Ovary (tissue), 9 donors: ENCODE measurements around the gene NCAM1. TPM values are rescaled to one million over a fixed set of nuclear protein-coding genes. Genes with fewer than 3 reads are reported as not detected.

Experiments
- DNase-seq, 5 donors: peaks; one replicate each; pipeline ENCODE4 v3.0.0-alpha.2; 2019 to 2020
- H3K27ac ChIP-seq, 2 donors: fragments of 200-600 bp; one replicate each; pipeline versions ENCODE4 v1.5.1 to v1.8.0; 2019 to 2022
- H3K27me3 ChIP-seq: fragments of 200-600 bp; one replicate; pipeline ENCODE4 v1.8.0; 2022
- H3K36me3 ChIP-seq: fragments of 200-600 bp; sonication (generic); one replicate; pipeline ENCODE4 v1.5.1; 2019
- H3K4me1 ChIP-seq: one replicate; pipeline ENCODE4 v1.8.1; 2013; ENCODE audit warnings: mild to moderate bottlenecking, moderate library complexity; ENCODE audit not compliant: insufficient read depth
- H3K4me3 ChIP-seq: fragments of 200-600 bp; sonication (generic); one replicate; pipeline ENCODE4 v1.5.1; 2017
- H3K9me3 ChIP-seq, 2 donors: fragments of 200-600 bp in 1 of 2; sonication (generic) in 1 of 2; one replicate each; pipeline versions ENCODE4 v1.5.1 to v1.8.1; 2013 to 2019; ENCODE audit warnings: mild to moderate bottlenecking in 1 of 2, moderate library complexity in 1 of 2
- EP300 ChIP-seq: sonication (generic); formaldehyde crosslinking; IDR thresholded peaks from one replicate; pipeline ENCODE4 v1.6.1; 2017; ENCODE audit warnings: antibody characterized with exemption
- POLR2A ChIP-seq: fragments of 450-650 bp; IDR thresholded peaks from one replicate; pipeline ENCODE4 v1.6.1; 2017; ENCODE audit warnings: antibody characterized with exemption, mild to moderate bottlenecking, moderate library complexity
- WGBS, 3 donors: extraction: QIAGEN DNeasy Blood & Tissue Kit in 1 of 3; methylation state at CpG; one replicate each; pipeline versions ENCODE4 v1.1.5 to v1.1.7; 2013 to 2017; 5-methylcytosine and 5-hydroxymethylcytosine counted together
- intact Hi-C, 4 donors: fragments of 100-400 bp; cut with DNase I; formaldehyde crosslinking; loops; one replicate each; pipeline versions ENCODE4 v1.11.0 to v1.15.1; 2022 to 2023
- polyA plus RNA-seq, 2 donors: library from polyadenylated mRNA; stranded (reverse); fragments of 200-250 nt in 1 of 2; fragments of 350-450 nt in 1 of 2; fragmentation: Illumina TruSeq in 1 of 2; extraction: RNeasy Lipid Tissue Mini Kit (QIAGEN cat#74804) in 1 of 2; gene quantifications; one replicate each; pipeline ENCODE4 v1.2.3, GENCODE V29; 2013 to 2014
- total RNA-seq, 7 donors: library from RNA; depleted of rRNA in 2 of 7; stranded (reverse); fragments of >200 nt in 2 of 7; fragmentation: NEBNext Ultra II Directional in 3 of 7; extraction: Animal tissue kit (Norgen Biotek cat#: 25700) in 3 of 7; gene quantifications; one replicate each; pipeline versions ENCODE4 v1.1.0 to v1.2.4, GENCODE V29; 2016 to 2023
- TF ChIP-seq, protein P1 (sequence below), 3 donors: fragments of 450-650 bp in 2 of 3; fragments of 200-600 bp in 1 of 3; IDR thresholded peaks; one replicate each; pipeline versions ENCODE4 v1.5.1 to v1.8.0; 2016 to 2022; ENCODE audit warnings: antibody characterized with exemption in 3 of 3, mild to moderate bottlenecking in 1 of 3
- donor health status: DM: no; HTN: no; CAD: no; lungs with moderate emphysema.
- donor health status: DM: no; HTN: no; CAD: no.
- donor health status: Bipolar disorder and iron deficiency.
- donor health status: DM: yes; HTN: yes; CAD: no.
- donor health status: DM: no; HTN: no; CAD: no.
- donor health status: DM: yes; HTN: yes; CAD: no.

The NCAM1 gene
- total and polyA plus RNA-seq, 9 donors: 23.0 to 194 (median 106) TPM

GRCh38 chr11:113271551-113272245 lies 310.5 kb downstream of the NCAM1 start:
- TF ChIP-seq EP300: no peak
- no peak for TF ChIP-seq POLR2A
- TF ChIP-seq, protein P1, sequence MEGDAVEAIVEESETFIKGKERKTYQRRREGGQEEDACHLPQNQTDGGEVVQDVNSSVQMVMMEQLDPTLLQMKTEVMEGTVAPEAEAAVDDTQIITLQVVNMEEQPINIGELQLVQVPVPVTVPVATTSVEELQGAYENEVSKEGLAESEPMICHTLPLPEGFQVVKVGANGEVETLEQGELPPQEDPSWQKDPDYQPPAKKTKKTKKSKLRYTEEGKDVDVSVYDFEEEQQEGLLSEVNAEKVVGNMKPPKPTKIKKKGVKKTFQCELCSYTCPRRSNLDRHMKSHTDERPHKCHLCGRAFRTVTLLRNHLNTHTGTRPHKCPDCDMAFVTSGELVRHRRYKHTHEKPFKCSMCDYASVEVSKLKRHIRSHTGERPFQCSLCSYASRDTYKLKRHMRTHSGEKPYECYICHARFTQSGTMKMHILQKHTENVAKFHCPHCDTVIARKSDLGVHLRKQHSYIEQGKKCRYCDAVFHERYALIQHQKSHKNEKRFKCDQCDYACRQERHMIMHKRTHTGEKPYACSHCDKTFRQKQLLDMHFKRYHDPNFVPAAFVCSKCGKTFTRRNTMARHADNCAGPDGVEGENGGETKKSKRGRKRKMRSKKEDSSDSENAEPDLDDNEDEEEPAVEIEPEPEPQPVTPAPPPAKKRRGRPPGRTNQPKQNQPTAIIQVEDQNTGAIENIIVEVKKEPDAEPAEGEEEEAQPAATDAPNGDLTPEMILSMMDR (IDR thresholded peaks at IDR 0.05): no peak
- Histone ChIP-seq H3K4me1 (no peaks in the 10 kb centered on the region), H3K36me3 (no peaks in the 10 kb centered on the region), H3K27ac (no peak overlapping the region), H3K27me3 (no peaks in the 10 kb centered on the region), H3K4me3 (no peak overlapping the region), H3K9me3 (no peaks in the 10 kb centered on the region)
- WGBS, 3 donors: 89 to 92% (median 92%) methylated on average over 14 of the region's 14 CpGs
- DNase-seq: no peak
- intact Hi-C loops: loop anchor here in 1 of 4 donors (10.0 kb wide), 1 partner anchor 687 kb away; no protein-coding TSS in a partner anchor

DNA sequence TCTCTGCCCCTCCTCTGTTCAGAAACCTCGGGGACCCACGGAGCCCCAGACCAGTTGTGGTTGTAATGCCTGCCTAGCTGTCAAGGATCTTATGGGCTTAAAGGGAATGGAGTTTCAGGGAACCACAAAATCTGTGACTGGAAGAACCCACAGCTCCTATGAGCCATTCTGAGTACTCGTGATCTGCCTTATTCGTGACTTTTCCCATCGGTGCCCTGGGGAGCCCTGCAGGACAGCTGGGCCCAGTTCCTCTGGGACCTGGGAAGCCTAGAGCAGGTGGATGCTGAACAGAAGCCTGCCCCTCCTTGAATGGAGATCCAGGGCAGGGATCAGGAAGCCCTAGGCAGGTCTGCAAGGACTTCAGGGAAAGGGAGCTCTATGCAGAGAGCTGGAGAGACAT lies 311.1 kb downstream of the NCAM1 start:
- WGBS, 3 donors: 69 to 80% (median 76%) methylated on average over 5 of the region's 5 CpGs

GRCh38 chr11:113272927-113273615 lies 311.9 kb downstream of the NCAM1 start:
- no peak overlapping the region for H3K4me3 ChIP-seq
- DNase-seq: no peak
- 89 to 95% (median 91%) methylated on average over 33 to 34 of the region's 34 CpGs for WGBS, 3 donors
- no peaks in the 10 kb centered on the region for H3K4me1 ChIP-seq
- intact Hi-C loops: loop anchor here in 1 of 4 donors (10.0 kb wide), 1 partner anchor 688 kb away; no protein-coding TSS in a partner anchor
- H3K36me3 ChIP-seq: no peaks in the 10 kb centered on the region
- no peaks in the 10 kb centered on the region for H3K27me3 ChIP-seq
- H3K9me3 ChIP-seq: no peaks in the 10 kb centered on the region
- H3K27ac ChIP-seq: no peak overlapping the region
- TF ChIP-seq POLR2A: no peak
- no peak for TF ChIP-seq EP300
- TF ChIP-seq, protein P1 (IDR thresholded peaks at IDR 0.05): no peak

More for the DNA sequence above, 311.1 kb downstream of the NCAM1 start:
- H3K4me3 ChIP-seq: no peak overlapping the region
- no peaks in the 10 kb centered on the region for H3K4me1 ChIP-seq
- intact Hi-C loops: loop anchor here in 1 of 4 donors (10.0 kb wide), 1 partner anchor 687 kb away; no protein-coding TSS in a partner anchor
- no peak overlapping the region for H3K27ac ChIP-seq
- no peak for DNase-seq
- H3K36me3 ChIP-seq: no peaks in the 10 kb centered on the region
- no peaks in the 10 kb centered on the region for H3K9me3 ChIP-seq
- no peaks in the 10 kb centered on the region for H3K27me3 ChIP-seq
- TF ChIP-seq POLR2A: no peak
- TF ChIP-seq, protein P1 (IDR thresholded peaks at IDR 0.05): no peak
- TF ChIP-seq EP300: no peak

GRCh38 chr11:113273720-113274119 lies 312.5 kb downstream of the NCAM1 start:
- no peaks in the 10 kb centered on the region for H3K36me3 ChIP-seq
- no peaks in the 10 kb centered on the region for H3K9me3 ChIP-seq
- no peak overlapping the region for H3K4me3 ChIP-seq
- H3K27me3 ChIP-seq: no peaks in the 10 kb centered on the region
- DNase-seq: no peak
- intact Hi-C loops: loop anchor here in 1 of 4 donors (10.0 kb wide), 1 partner anchor 689 kb away; no protein-coding TSS in a partner anchor
- TF ChIP-seq POLR2A: no peak
- TF ChIP-seq EP300: no peak
- TF ChIP-seq, protein P1 (IDR thresholded peaks at IDR 0.05): no peak
- no peak overlapping the region for H3K27ac ChIP-seq
- 89 to 92% (median 92%) methylated on average over 10 of the region's 10 CpGs for WGBS, 3 donors
- H3K4me1 ChIP-seq: no peaks in the 10 kb centered on the region
